Common myeloid progenitor, CD34-positive (primary cell): ENCODE data around the gene SLC24A3.
A peak's percentile ranks its signal among the peaks of the same experiment; 100 is the strongest.

Experiments
- CTCF ChIA-PET: fragments of 350-600 bp; sonication (Branson Sonifier 250); formaldehyde crosslinking; loops from one replicate; lab custom pipeline; 2021; ENCODE audit warnings: antibody characterized with exemption; lab: Charles Lee
- POLR2A ChIA-PET: fragments of 350-600 bp; sonication (Branson Sonifier 250); formaldehyde crosslinking; loops from one replicate; lab custom pipeline; 2021; ENCODE audit warnings: antibody characterized with exemption; lab: Charles Lee
- DNase-seq, 3 donors: peaks; one replicate each; pipeline versions ENCODE4 v3.0.0 to v3.0.0-alpha.2; 2013
- H3K27ac ChIP-seq, 2 experiments: 1 replicate in 1 of 2; 2 replicates in 1 of 2; pipeline ENCODE4 v1.7.0; 2013; ENCODE audit warnings: inconsistent platforms in 2 of 2, low read length in 2 of 2, mild to moderate bottlenecking in 2 of 2, low read depth in 1 of 2, moderate library complexity in 1 of 2; ENCODE audit not compliant: severe bottlenecking in 2 of 2, insufficient read depth in 1 of 2, poor library complexity in 1 of 2
- H3K27me3 ChIP-seq, 5 experiments: replicated peaks in 2 of 5; 1 replicate in 3 of 5; 2 replicates in 2 of 5; pipeline versions ENCODE4 v1.6.1 to v1.7.0; 2013; ENCODE audit warnings: low read length in 4 of 5, mild to moderate bottlenecking in 2 of 5, moderate library complexity in 2 of 5, inconsistent platforms in 1 of 5; ENCODE audit not compliant: insufficient read depth in 5 of 5, control insufficient read depth in 4 of 5
- H3K36me3 ChIP-seq, 4 experiments: 1 replicate in 2 of 4; 2 replicates in 2 of 4; pipeline versions ENCODE4 v1.6.1 to v1.7.0; 2013; ENCODE audit warnings: low read length in 3 of 4, control low read depth in 1 of 4, mild to moderate bottlenecking in 1 of 4; ENCODE audit not compliant: control insufficient read depth in 4 of 4, insufficient read depth in 4 of 4
- H3K4me1 ChIP-seq, 4 experiments: 1 replicate in 3 of 4; 2 replicates in 1 of 4; pipeline versions ENCODE4 v1.6.1 to v1.7.1; 2013; ENCODE audit warnings: low read length in 3 of 4, mild to moderate bottlenecking in 3 of 4, control low read depth in 1 of 4, inconsistent platforms in 1 of 4, moderate library complexity in 1 of 4; ENCODE audit not compliant: control insufficient read depth in 4 of 4, insufficient read depth in 4 of 4; ENCODE audit errors: control extremely low read depth in 1 of 4
- H3K4me3 ChIP-seq, 7 experiments: 1 replicate in 4 of 7; 2 replicates in 3 of 7; pipeline versions ENCODE4 v1.5.1 to v1.7.0; 2013; ENCODE audit warnings: mild to moderate bottlenecking in 7 of 7, low read length in 6 of 7, moderate library complexity in 6 of 7, inconsistent platforms in 2 of 7, low read depth in 2 of 7, control low read depth in 1 of 7; ENCODE audit not compliant: insufficient read depth in 4 of 7, control insufficient read depth in 1 of 7; ENCODE audit errors: extremely low read depth in 1 of 7
- H3K9me3 ChIP-seq, 5 experiments: 1 replicate in 4 of 5; 2 replicates in 1 of 5; pipeline versions ENCODE4 v1.6.1 to v1.7.1; 2013; ENCODE audit warnings: low read length in 4 of 5, mild to moderate bottlenecking in 2 of 5, inconsistent platforms in 1 of 5, low read depth in 1 of 5, moderate library complexity in 1 of 5; ENCODE audit not compliant: control insufficient read depth in 4 of 5, insufficient read depth in 2 of 5; ENCODE audit errors: control extremely low read depth in 1 of 5
- WGBS: methylation state at CpG from one replicate; pipeline ENCODE4 v1.1.5; 2013; ENCODE audit not compliant: insufficient coverage; 5-methylcytosine and 5-hydroxymethylcytosine counted together

The SLC24A3 gene

DNA sequence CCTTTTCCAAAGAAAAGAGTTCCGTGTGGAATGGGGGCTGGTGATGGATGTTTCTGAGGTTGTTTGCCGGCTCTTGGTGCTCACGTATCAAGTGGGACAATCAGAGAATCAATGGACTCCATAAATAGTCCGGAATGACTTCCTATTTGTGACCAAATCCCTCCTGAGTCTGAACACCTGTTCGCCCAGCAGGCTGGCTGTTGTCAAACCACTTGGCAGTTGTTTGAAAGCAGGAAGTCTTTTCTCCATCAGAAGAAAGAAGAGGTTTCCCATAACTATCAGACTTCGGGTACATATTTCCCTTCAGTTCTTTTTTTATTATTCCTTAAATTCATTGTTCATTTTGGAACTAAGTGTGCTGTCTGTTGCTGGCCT lies 390.9 kb downstream of the SLC24A3 start:
- ChIA-PET POLR2A (no interaction called here), CTCF (no interaction called here)
- Histone ChIP-seq H3K4me1 (no peaks in the 10 kb centered on the region), H3K27ac (no peak overlapping the region), H3K27me3 (no peaks in the 10 kb centered on the region), H3K9me3 (no peaks in the 10 kb centered on the region), H3K4me3 (no peak overlapping the region), H3K36me3 (no peaks in the 10 kb centered on the region)
- no peak for DNase-seq
- 100% methylated on average over 2 of the region's 6 CpGs for WGBS

DNA sequence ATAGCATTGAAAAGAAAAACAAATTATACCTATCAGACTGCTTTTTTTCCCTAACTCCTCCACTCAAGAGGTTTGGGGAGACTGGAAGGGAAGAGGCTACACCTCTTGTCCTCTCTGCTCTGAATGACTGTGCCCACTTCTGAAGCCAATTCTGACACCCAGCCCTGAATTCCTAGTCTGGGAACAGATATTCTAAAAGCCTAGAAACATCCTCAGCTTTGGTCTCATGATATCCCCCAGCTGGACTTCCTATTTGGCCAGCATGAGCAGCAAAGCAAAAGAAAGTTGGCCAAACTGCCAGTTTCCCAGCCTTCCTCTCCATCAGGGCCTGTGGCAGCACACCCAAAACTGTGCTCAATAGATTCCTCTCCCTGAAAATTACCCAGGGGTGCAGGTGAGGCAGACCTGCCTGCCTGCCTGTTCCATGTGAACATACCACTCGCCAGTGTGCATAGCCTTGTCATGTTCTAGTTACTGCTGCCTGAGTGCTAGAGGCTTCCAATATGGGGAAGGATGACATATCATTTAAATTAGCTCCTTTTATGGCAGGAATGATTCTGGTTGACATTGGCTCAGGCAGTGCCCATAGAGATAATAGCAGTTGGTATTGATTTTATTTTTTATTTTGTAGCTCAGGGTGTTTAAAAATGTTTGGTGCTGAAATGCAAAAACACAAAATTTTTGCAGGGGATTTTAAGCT lies 393.5 kb downstream of the SLC24A3 start:
- 83% methylated on average over 1 of the region's 1 CpG for WGBS
- Histone ChIP-seq H3K36me3 (no peaks in the 10 kb centered on the region), H3K27me3 (no peaks in the 10 kb centered on the region), H3K9me3 (no peaks in the 10 kb centered on the region), H3K4me1 (no peaks in the 10 kb centered on the region), H3K4me3 (no peak overlapping the region), H3K27ac (no peak overlapping the region)
- ChIA-PET CTCF (interaction anchor here (0.9 to 1.5 kb wide), 3 partner anchors 22 to 394 kb away, joined by 3 to 4 read pairs (median 3); partner anchors contain the start of gene SLC24A3), POLR2A (no interaction called here)
- DNase-seq, result no peak

DNA sequence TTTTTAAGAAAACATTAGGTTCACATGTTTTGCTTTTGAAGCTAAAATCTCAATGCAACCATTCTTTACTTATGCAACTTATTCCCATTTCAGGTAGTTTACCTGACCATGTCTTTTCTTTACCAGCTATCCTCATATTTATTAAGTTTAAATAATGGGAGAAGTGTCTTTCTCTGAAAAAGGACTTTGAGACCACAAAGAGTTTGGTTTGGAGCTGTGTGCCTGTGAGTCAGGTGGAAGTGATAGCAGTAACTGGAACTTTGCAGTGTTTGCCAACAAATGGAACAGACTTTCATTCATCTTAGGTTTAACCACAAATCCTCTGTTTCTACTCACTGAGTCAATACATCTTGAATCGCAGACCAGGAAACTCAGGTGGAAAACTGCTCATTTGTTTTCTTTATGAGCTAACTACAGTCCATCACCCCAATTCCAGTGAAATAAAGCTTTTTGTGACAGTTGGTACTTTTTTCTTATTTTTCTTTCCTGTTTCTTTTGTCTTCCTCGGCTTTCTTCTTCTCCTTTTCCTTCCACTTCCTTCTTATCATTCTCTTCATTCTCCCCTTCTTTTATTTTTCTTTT lies 397.3 kb downstream of the SLC24A3 start:
- Histone ChIP-seq H3K4me1 (no peaks in the 10 kb centered on the region), H3K36me3 (no peaks in the 10 kb centered on the region), H3K4me3 (no peak overlapping the region), H3K9me3 (no peaks in the 10 kb centered on the region), H3K27me3 (no peaks in the 10 kb centered on the region), H3K27ac (no peak overlapping the region)
- CTCF ChIA-PET, result no interaction called here
- POLR2A ChIA-PET, result no interaction called here
- peak in 1 of 3 donors; percentile 9 for DNase-seq
- 29% methylated on average over 1 of the region's 2 CpGs for WGBS

DNA sequence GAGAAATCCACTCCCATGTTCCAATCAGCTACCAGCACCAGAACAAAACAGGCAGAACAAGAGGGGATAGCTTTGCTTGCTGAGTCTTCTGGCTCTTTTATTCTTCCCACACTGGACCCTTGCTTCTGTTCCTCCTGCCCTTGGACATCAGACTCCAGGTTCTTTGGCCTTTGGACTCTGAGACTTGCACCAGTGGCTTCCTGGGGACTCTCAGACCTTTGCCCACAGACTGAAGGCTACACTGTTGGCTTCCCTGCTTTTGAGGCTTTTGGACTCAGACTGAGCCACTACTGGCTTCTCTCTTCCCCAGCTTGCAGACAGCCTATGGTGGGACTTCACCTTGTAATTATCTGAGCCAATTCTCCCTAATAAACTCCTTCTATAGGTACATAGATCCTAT lies 403.2 kb downstream of the SLC24A3 start:
- POLR2A ChIA-PET, result no interaction called here
- no peaks in the 10 kb centered on the region for H3K27me3 ChIP-seq
- DNase-seq, result no peak
- peaks cover 2 to 15% (median 8%) of the 10 kb centered on the region in 4 experiments for H3K4me1 ChIP-seq
- no peaks in the 10 kb centered on the region for H3K36me3 ChIP-seq
- CTCF ChIA-PET, result interaction anchor here (1.1 kb wide), 2 partner anchors 9 to 31 kb away, joined by 3 read pairs; no protein-coding TSS in a partner anchor
- H3K9me3 ChIP-seq, result no peaks in the 10 kb centered on the region
- no peak overlapping the region for H3K4me3 ChIP-seq
- no peak overlapping the region for H3K27ac ChIP-seq

DNA sequence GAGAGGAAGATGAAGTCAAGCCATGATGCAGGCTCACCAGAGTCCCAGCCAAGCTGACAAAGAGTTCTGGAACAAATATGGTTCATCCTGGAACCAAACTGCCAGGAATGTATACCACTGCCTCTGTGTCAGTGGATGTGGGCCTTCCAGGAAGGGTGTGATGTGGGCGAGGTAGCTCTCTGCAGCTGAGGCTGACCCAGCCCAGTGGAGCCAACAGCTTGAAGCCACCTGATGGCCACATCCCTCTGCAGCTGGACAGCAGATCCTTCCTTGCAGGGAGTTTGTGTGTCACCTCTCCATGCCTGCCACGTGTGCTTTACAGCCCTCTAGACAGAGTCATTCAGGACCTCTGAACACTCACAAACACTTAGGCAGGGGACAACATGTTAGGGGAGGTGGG lies 403.6 kb downstream of the SLC24A3 start:
- 94% methylated on average over 2 of the region's 2 CpGs for WGBS
- no peaks in the 10 kb centered on the region for H3K27me3 ChIP-seq
- CTCF ChIA-PET, result interaction anchor here (1.1 kb wide), 2 partner anchors 9 to 32 kb away, joined by 3 read pairs; no protein-coding TSS in a partner anchor

DNA sequence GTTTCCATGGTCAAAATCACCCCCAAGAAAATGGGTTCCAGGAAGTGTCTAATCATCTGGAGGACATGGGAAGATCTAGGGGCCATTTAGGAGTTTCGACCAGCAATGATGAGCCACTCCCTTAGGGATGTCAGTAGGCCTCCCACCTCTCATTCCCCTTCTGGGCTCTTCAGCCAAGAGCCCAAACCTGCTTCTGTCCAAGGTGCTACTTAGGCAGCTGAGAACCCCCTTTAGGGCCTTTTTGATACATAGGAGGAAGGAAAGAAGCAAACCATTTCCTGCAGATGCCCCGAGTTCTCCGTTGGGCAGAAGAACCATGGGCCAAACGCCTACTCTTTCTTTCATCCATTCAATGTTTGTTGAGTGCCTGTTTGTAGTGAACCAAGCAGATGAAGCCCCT lies 404.2 kb downstream of the SLC24A3 start:
- no peak overlapping the region for H3K27ac ChIP-seq
- H3K36me3 ChIP-seq, result no peaks in the 10 kb centered on the region
- CTCF ChIA-PET, result interaction anchor here (1.1 kb wide), 1 partner anchor 32 kb away, joined by 3 read pairs; no protein-coding TSS in a partner anchor
- peaks cover 6 to 23% (median 13%) of the 10 kb centered on the region in 4 experiments for H3K4me1 ChIP-seq
- H3K4me3 ChIP-seq, result no peak overlapping the region
- H3K9me3 ChIP-seq, result no peaks in the 10 kb centered on the region
- peak in 1 of 3 donors; percentile 10 for DNase-seq
- POLR2A ChIA-PET, result no interaction called here
- no peaks in the 10 kb centered on the region for H3K27me3 ChIP-seq
- WGBS, result 46% methylated on average over 4 of the region's 4 CpGs

More for the DNA sequence above, 403.6 kb downstream of the SLC24A3 start:
- H3K4me1 ChIP-seq, result peaks cover 6 to 20% (median 10%) of the 10 kb centered on the region in 4 experiments
- H3K27ac ChIP-seq, result no peak overlapping the region
- no peak overlapping the region for H3K4me3 ChIP-seq
- POLR2A ChIA-PET, result no interaction called here
- H3K36me3 ChIP-seq, result no peaks in the 10 kb centered on the region
- DNase-seq, result no peak
- H3K9me3 ChIP-seq, result no peaks in the 10 kb centered on the region

DNA sequence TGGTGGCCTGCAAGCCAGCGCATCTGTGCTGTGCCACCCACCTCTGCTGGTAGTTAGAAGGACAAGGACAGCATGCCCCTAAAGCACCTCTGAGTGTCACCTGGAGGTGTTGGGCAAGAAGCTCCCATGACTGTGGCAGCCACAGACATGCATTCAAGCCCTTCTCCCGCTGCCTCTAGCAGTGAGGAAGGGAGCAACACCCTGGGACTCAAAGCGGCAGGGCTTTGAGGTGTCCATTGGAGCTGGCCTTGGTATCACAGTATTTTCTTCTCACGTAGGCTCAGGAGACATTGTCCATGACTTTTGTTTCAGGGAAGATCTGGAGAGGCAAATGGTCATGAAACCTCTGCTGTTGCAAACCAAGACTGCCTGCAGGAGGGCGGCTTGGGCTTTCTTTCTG lies 404.8 kb downstream of the SLC24A3 start:
- CTCF ChIA-PET, result no interaction called here

More for the DNA sequence above, 404.8 kb downstream of the SLC24A3 start:
- WGBS, result 93% methylated on average over 3 of the region's 5 CpGs
- no peak for DNase-seq
- no peaks in the 10 kb centered on the region for H3K9me3 ChIP-seq
- H3K4me3 ChIP-seq, result no peak overlapping the region
- no peaks in the 10 kb centered on the region for H3K27me3 ChIP-seq
- peaks cover 6 to 23% (median 13%) of the 10 kb centered on the region in 4 experiments for H3K4me1 ChIP-seq
- no peak overlapping the region for H3K27ac ChIP-seq
- H3K36me3 ChIP-seq, result no peaks in the 10 kb centered on the region
- POLR2A ChIA-PET, result no interaction called here
